WTC11 (cell line): ENCODE results near the gene GUCY1A2. TPM values are rescaled to one million over a fixed set of nuclear protein-coding genes. Genes with fewer than 3 reads are reported as not detected.
"Not testable (repeated sequence)": the region's sequence is repeated elsewhere in the genome, so short reads cannot be mapped to it uniquely, and the experiment has no call there.

Experiments
- ATAC-seq: fragments of 200-7000 bp; cut with Tn5 transposase; 2 replicates; pipeline ENCODE4 v1.10.0; 2021; ENCODE audit warnings: mild to moderate bottlenecking, moderate library complexity
- CTCF ChIA-PET: fragments of 300-600 bp; sonication (Branson Sonifier 250); formaldehyde crosslinking; loops from one replicate; lab custom pipeline; 2021; ENCODE audit warnings: antibody characterized with exemption; lab: Charles Lee
- POLR2A ChIA-PET: fragments of 350-600 bp; sonication (Branson Sonifier 250); formaldehyde crosslinking; loops from one replicate; lab custom pipeline; 2021; ENCODE audit warnings: antibody characterized with exemption; lab: Charles Lee
- DNase-seq: peaks from one replicate; pipeline ENCODE4 v3.0.0; 2021; ENCODE audit warnings: low spot score
- H3K27ac Mint-ChIP-seq: 2 replicates; pipeline ENCODE4 v1.8.0; 2021; ENCODE audit warnings: mixed read lengths
- H3K27me3 Mint-ChIP-seq: 2 replicates; pipeline ENCODE4 v1.8.0; 2021; ENCODE audit warnings: low read depth, mild to moderate bottlenecking, moderate library complexity, mixed read lengths
- H3K36me3 Mint-ChIP-seq: 2 replicates; pipeline ENCODE4 v1.8.0; 2021; ENCODE audit warnings: mixed read lengths
- H3K4me1 Mint-ChIP-seq: 2 replicates; pipeline ENCODE4 v1.8.0; 2022; ENCODE audit warnings: mixed read lengths
- H3K4me3 Mint-ChIP-seq: 2 replicates; pipeline ENCODE4 v1.8.0; 2021; ENCODE audit warnings: mild to moderate bottlenecking, moderate library complexity, mixed read lengths
- H3K9me3 Mint-ChIP-seq: 2 replicates; pipeline ENCODE4 v1.8.0; 2021; ENCODE audit warnings: mixed read lengths
- FOXK1 ChIP-seq: sonication (generic); formaldehyde crosslinking; IDR thresholded peaks from 2 replicates; pipeline ENCODE4 v1.8.0; 2022; ENCODE audit warnings: mild to moderate bottlenecking, moderate library complexity, missing genetic modification reagents
- GTF2I ChIP-seq: fragments of 250-450 bp; sonication (Bioruptor Pico); conservative IDR thresholded peaks from 2 replicates; pipeline ENCODE4 v1.4.0; 2021; ENCODE audit warnings: mild to moderate bottlenecking
- JUN ChIP-seq: sonication (generic); formaldehyde crosslinking; IDR thresholded peaks from 2 replicates; pipeline ENCODE4 v1.8.0; 2023; ENCODE audit warnings: mild to moderate bottlenecking, missing genetic modification reagents
- MXD4 ChIP-seq: fragments of 250-450 bp; sonication (Bioruptor Pico); IDR thresholded peaks from 2 replicates; pipeline ENCODE4 v1.8.0; 2021; ENCODE audit warnings: mild to moderate bottlenecking, moderate library complexity, borderline replicate concordance
- MYBL2 ChIP-seq: sonication (generic); formaldehyde crosslinking; IDR thresholded peaks from 2 replicates; pipeline ENCODE4 v1.8.1; 2023; ENCODE audit warnings: mild to moderate bottlenecking, moderate library complexity, missing genetic modification reagents
- NR1H2 ChIP-seq: sonication (generic); formaldehyde crosslinking; IDR thresholded peaks from 2 replicates; pipeline ENCODE4 v1.9.0; 2021; ENCODE audit warnings: mild to moderate bottlenecking, moderate library complexity, missing genetic modification reagents
- RELA ChIP-seq: sonication (generic); formaldehyde crosslinking; IDR thresholded peaks from 2 replicates; pipeline ENCODE4 v1.8.1; 2022; ENCODE audit warnings: missing genetic modification reagents, mild to moderate bottlenecking, borderline replicate concordance
- RORB ChIP-seq: fragments of 250-450 bp; sonication (Bioruptor Pico); IDR thresholded peaks from 2 replicates; pipeline ENCODE4 v1.9.0; 2021; ENCODE audit warnings: mild to moderate bottlenecking
- ZBTB21 ChIP-seq: sonication (generic); formaldehyde crosslinking; IDR thresholded peaks from 2 replicates; pipeline ENCODE4 v1.8.1; 2023; ENCODE audit warnings: mild to moderate bottlenecking, missing genetic modification reagents, borderline replicate concordance
- ZNF219 ChIP-seq: sonication (generic); formaldehyde crosslinking; IDR thresholded peaks from 2 replicates; pipeline ENCODE4 v1.8.0; 2023; ENCODE audit warnings: missing genetic modification reagents, mild to moderate bottlenecking, borderline replicate concordance
- ZNF416 ChIP-seq: fragments of 250-450 bp; sonication (Bioruptor Pico); IDR thresholded peaks from 2 replicates; pipeline ENCODE4 v1.9.0; 2021; ENCODE audit warnings: mild to moderate bottlenecking, inconsistent platforms
- ZNF671 ChIP-seq: fragments of 250-450 bp; sonication (Bioruptor Pico); IDR thresholded peaks from 2 replicates; pipeline ENCODE4 v1.8.0; 2021; ENCODE audit warnings: mild to moderate bottlenecking
- total RNA-seq: library from RNA; stranded (reverse); gene quantifications from 3 replicates; pipeline ENCODE4 v1.2.3, GENCODE V29; 2021
- TF ChIP-seq, protein P1 (sequence below): sonication (generic); formaldehyde crosslinking; IDR thresholded peaks from 2 replicates; pipeline ENCODE4 v1.8.1; 2022; ENCODE audit warnings: low read depth, missing genetic modification reagents, borderline replicate concordance
- TF ChIP-seq, protein P2 (sequence below): sonication (generic); formaldehyde crosslinking; IDR thresholded peaks from 2 replicates; pipeline ENCODE4 v1.8.0; 2023; ENCODE audit warnings: missing genetic modification reagents, mild to moderate bottlenecking, borderline replicate concordance
- TF ChIP-seq, protein P3 (sequence below): fragments of 250-450 bp; sonication (Bioruptor Pico); IDR thresholded peaks from 2 replicates; pipeline ENCODE4 v1.9.0; 2021; ENCODE audit warnings: mild to moderate bottlenecking
- TF ChIP-seq, protein P4 (sequence below): fragments of 250-450 bp; sonication (Bioruptor Pico); conservative IDR thresholded peaks from 2 replicates; pipeline ENCODE4 v1.9.0; 2021; ENCODE audit warnings: mild to moderate bottlenecking
- TF ChIP-seq, protein P5 (sequence below): sonication (generic); formaldehyde crosslinking; IDR thresholded peaks from 2 replicates; pipeline ENCODE4 v1.8.1; 2022; ENCODE audit warnings: missing genetic modification reagents, borderline replicate concordance
- TF ChIP-seq, protein P6 (sequence below): sonication (generic); formaldehyde crosslinking; IDR thresholded peaks from 2 replicates; pipeline ENCODE4 v1.8.0; 2022; ENCODE audit warnings: mild to moderate bottlenecking, missing genetic modification reagents

Gene GUCY1A2
- total RNA-seq, 1 experiment from 2014 or later = 0.90 TPM

DNA sequence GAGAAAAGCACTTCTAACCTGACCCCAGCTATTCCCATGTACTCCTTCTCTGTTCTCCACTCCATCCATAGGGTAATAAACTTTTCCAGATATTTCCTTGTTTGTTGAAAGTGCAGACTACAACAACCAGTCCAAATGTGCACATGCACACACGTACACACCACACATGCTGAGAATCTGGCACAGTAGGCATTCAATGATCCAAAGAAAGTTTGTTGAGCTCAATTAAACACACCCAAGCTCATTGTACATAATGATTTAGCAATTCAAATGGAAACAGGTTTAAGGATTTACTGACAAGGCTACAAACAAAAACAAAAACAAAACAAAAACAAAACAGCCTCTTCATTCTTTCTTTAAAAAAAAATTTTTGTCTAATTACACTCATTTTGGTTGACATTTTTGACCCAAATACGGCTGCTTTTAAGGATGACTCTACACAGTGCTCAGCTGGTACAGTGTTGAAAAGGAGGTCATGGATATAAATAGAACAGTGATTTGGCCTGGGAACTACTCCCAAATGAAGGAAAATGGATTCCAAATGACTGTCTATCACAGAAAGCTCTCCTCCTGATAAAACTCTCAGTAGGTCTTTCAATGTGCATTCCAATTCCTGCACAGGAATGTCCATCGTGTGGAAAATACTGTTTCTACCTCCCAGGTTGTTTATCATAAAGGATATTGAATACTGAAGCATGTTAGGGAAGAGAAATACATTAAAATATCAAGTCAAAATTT is 232.2 kb downstream of the GUCY1A2 start:
- Mint-ChIP-seq H3K27ac (0 out of 2 replicates have a peak overlapping the region, but pooled peaks have one; percentile 67), H3K27me3 (no peaks in the 10 kb centered on the region), H3K4me1 (peaks cover 8% of the 10 kb centered on the region), H3K4me3 (no peak overlapping the region), H3K9me3 (peaks cover 24% of the 10 kb centered on the region), H3K36me3 (peaks cover 9% of the 10 kb centered on the region; the same call in 1 of the 2 replicates)
- TF ChIP-seq ZNF671 (no peak), MXD4 (CRISPR knock-in tag) (no peak), JUN (CRISPR knock-in tag) (no peak), ZNF416 (CRISPR knock-in tag) (no peak), ZNF219 (CRISPR knock-in tag) (no peak), RELA (CRISPR knock-in tag) (no peak), ZBTB21 (CRISPR knock-in tag) (no peak)
- TF ChIP-seq, protein P1, sequence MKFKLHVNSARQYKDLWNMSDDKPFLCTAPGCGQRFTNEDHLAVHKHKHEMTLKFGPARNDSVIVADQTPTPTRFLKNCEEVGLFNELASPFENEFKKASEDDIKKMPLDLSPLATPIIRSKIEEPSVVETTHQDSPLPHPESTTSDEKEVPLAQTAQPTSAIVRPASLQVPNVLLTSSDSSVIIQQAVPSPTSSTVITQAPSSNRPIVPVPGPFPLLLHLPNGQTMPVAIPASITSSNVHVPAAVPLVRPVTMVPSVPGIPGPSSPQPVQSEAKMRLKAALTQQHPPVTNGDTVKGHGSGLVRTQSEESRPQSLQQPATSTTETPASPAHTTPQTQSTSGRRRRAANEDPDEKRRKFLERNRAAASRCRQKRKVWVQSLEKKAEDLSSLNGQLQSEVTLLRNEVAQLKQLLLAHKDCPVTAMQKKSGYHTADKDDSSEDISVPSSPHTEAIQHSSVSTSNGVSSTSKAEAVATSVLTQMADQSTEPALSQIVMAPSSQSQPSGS (CRISPR knock-in tag) = no peak
- CTCF ChIA-PET = no interaction called here
- ATAC-seq (no peak), DNase-seq (no peak)
- POLR2A ChIA-PET = no interaction called here

DNA sequence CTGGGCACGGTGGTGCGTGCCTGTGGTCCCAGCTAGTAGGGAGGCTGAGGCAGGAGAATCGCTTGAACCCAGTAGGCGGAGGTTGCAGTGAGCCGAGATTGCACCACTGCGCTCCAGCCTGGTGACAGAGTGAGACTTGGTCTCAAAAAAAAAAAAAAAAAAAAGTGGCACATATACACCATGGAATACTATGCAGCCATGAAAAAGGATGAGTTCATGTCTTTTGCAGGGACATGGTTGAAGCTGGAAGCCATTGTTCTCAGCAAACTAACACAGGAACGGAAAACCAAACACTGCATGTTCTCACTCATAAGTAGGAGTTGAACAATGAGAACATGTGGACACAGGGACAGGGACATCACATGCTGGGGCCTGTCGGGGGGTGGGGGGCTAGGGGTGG is 241.0 kb downstream of the GUCY1A2 start:
- CTCF ChIA-PET, H3K36me3 Mint-ChIP-seq, H3K27ac Mint-ChIP-seq, POLR2A ChIA-PET, H3K9me3 Mint-ChIP-seq, ATAC-seq, DNase-seq, H3K27me3 Mint-ChIP-seq, H3K4me3 Mint-ChIP-seq: not testable (repeated sequence)
- H3K4me1 Mint-ChIP-seq = peaks cover 10% of the 10 kb centered on the region
- TF ChIP-seq GTF2I (CRISPR knock-in tag) = 0 out of 2 replicates have a peak, but pooled peaks have one; percentile 21

DNA sequence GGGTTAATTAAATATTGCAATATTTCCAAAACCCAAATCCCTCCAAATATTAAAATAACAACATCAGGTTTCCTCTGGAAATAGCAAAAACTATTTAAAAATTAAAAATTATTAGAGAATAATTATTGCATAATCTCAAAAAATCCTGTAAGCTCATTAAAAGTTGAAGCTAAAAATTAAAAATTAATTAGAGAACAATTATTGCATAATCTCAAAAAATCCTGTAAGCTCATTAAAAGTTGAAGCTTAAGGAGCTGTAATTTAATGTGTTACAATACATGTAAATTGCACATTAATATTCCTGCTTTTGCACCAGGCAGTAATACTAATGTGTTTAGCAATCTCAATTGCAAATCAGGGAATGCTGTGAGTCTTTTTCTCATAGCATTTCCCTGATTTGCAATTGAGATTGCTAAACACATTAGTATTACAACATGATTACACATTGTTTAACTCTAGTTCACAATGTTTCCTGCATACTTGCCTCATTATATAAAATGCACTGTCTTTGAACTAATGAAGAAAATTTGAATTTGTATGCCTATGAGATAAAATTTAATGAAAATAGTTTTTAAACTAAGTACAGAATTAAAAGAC is 247.7 kb downstream of the GUCY1A2 start:
- H3K27ac Mint-ChIP-seq = no peak overlapping the region
- H3K9me3 Mint-ChIP-seq = no peaks in the 10 kb centered on the region
- CTCF ChIA-PET = no interaction called here
- peaks cover 6% of the 10 kb centered on the region for H3K4me1 Mint-ChIP-seq
- DNase-seq = no peak
- H3K4me3 Mint-ChIP-seq = no peak overlapping the region
- POLR2A ChIA-PET = no interaction called here
- no peak for ATAC-seq
- H3K36me3 Mint-ChIP-seq = no peaks in the 10 kb centered on the region
- H3K27me3 Mint-ChIP-seq = no peaks in the 10 kb centered on the region
- TF ChIP-seq MYBL2 (CRISPR knock-in tag) = no peak
- TF ChIP-seq FOXK1 (CRISPR knock-in tag) = no peak
- TF ChIP-seq, protein P2, sequence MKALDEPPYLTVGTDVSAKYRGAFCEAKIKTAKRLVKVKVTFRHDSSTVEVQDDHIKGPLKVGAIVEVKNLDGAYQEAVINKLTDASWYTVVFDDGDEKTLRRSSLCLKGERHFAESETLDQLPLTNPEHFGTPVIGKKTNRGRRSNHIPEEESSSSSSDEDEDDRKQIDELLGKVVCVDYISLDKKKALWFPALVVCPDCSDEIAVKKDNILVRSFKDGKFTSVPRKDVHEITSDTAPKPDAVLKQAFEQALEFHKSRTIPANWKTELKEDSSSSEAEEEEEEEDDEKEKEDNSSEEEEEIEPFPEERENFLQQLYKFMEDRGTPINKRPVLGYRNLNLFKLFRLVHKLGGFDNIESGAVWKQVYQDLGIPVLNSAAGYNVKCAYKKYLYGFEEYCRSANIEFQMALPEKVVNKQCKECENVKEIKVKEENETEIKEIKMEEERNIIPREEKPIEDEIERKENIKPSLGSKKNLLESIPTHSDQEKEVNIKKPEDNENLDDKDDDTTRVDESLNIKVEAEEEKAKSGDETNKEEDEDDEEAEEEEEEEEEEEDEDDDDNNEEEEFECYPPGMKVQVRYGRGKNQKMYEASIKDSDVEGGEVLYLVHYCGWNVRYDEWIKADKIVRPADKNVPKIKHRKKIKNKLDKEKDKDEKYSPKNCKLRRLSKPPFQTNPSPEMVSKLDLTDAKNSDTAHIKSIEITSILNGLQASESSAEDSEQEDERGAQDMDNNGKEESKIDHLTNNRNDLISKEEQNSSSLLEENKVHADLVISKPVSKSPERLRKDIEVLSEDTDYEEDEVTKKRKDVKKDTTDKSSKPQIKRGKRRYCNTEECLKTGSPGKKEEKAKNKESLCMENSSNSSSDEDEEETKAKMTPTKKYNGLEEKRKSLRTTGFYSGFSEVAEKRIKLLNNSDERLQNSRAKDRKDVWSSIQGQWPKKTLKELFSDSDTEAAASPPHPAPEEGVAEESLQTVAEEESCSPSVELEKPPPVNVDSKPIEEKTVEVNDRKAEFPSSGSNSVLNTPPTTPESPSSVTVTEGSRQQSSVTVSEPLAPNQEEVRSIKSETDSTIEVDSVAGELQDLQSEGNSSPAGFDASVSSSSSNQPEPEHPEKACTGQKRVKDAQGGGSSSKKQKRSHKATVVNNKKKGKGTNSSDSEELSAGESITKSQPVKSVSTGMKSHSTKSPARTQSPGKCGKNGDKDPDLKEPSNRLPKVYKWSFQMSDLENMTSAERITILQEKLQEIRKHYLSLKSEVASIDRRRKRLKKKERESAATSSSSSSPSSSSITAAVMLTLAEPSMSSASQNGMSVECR (CRISPR knock-in tag) = no peak
- no peak for TF ChIP-seq RORB (CRISPR knock-in tag)
- TF ChIP-seq NR1H2 (CRISPR knock-in tag) = no peak
- TF ChIP-seq, protein P3, sequence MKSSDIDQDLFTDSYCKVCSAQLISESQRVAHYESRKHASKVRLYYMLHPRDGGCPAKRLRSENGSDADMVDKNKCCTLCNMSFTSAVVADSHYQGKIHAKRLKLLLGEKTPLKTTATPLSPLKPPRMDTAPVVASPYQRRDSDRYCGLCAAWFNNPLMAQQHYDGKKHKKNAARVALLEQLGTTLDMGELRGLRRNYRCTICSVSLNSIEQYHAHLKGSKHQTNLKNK (CRISPR knock-in tag) = no peak
- TF ChIP-seq, protein P4, sequence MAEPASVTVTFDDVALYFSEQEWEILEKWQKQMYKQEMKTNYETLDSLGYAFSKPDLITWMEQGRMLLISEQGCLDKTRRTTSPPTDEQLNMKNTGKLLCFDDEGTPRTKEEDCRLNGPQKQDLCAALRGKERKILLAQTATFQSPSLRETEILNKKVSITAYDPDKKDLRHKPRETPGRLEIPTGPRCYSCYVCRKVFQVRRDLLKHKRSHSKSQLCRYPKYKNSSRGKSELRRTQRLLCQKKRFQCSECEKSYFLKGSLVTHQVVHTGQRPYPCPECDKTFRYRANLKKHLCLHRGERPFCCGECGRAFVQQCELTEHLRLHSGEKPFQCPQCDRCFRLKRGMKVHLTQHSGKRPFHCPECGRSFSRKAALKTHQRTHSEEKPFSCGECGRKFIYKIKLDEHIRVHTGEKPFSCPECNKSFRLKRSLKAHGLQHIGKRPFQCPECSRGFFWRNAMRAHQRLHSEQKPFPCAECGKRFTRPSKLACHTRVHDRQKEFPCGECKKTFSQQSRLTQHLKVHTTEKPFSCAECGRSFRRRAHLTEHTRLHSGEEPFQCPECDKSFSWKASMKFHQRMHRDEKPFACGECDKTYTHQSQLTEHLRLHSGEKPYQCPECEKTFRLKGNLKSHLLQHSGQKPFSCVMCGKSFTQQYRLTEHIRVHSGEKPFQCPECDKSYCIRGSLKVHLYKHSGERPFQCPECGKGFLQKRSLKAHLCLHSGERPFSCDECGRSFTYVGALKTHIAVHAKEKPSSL (CRISPR knock-in tag) = no peak
- TF ChIP-seq, protein P5, sequence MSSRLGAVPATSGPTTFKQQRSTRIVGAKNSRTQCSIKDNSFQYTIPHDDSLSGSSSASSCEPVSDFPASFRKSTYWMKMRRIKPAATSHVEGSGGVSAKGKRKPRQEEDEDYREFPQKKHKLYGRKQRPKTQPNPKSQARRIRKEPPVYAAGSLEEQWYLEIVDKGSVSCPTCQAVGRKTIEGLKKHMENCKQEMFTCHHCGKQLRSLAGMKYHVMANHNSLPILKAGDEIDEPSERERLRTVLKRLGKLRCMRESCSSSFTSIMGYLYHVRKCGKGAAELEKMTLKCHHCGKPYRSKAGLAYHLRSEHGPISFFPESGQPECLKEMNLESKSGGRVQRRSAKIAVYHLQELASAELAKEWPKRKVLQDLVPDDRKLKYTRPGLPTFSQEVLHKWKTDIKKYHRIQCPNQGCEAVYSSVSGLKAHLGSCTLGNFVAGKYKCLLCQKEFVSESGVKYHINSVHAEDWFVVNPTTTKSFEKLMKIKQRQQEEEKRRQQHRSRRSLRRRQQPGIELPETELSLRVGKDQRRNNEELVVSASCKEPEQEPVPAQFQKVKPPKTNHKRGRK (CRISPR knock-in tag) = no peak
- TF ChIP-seq, protein P6, sequence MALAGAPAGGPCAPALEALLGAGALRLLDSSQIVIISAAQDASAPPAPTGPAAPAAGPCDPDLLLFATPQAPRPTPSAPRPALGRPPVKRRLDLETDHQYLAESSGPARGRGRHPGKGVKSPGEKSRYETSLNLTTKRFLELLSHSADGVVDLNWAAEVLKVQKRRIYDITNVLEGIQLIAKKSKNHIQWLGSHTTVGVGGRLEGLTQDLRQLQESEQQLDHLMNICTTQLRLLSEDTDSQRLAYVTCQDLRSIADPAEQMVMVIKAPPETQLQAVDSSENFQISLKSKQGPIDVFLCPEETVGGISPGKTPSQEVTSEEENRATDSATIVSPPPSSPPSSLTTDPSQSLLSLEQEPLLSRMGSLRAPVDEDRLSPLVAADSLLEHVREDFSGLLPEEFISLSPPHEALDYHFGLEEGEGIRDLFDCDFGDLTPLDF (CRISPR knock-in tag) = no peak
